ENCODE results near the gene RGS6.

Gene RGS6

DNA sequence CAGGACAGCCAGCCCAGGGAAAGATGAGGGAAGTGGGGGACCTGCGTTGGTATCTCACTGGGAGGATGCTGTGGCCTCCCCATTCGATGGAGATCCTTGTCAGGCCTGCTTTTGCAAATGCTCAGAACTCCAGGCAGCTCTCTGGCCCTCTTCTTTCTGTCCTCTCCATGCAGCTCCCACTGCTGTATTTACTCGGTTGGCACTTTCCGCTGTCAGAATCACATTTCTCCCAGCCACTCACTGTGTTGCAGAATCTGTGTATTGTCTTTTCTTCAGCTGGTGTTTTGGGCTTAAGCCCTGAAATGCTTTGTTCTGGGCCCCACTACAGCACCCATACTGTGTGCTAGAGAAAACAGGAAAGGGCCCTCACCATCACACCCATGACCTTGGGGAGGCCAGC, 401.1 kb downstream of the RGS6 start:
- FAIRE-seq, result no peak

GRCh38 chr14:72336311-72336980, 404.2 kb downstream of the RGS6 start:
- no peak for FAIRE-seq

DNA sequence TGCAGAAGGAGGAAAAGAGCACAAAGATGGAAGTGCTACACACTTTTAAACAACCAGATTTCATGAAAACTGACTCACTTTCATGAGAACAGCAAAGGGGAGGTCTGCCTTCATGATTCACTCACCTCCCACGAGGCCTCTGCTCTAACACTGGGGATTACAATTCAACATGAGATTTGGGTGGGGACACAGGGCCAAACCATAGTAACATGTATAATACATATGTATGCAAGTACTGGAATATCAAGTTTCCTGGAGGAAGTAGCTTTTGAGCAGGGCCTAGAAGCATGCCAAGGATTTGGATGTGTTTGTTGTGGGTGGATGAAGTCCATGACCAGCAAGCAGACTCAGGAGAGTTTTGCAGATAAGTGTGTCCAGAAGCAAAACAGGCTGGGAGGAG, 409.0 kb downstream of the RGS6 start:
- FAIRE-seq, result no peak

GRCh38 chr14:72341686-72342085, 409.5 kb downstream of the RGS6 start:
- FAIRE-seq, result no peak

DNA sequence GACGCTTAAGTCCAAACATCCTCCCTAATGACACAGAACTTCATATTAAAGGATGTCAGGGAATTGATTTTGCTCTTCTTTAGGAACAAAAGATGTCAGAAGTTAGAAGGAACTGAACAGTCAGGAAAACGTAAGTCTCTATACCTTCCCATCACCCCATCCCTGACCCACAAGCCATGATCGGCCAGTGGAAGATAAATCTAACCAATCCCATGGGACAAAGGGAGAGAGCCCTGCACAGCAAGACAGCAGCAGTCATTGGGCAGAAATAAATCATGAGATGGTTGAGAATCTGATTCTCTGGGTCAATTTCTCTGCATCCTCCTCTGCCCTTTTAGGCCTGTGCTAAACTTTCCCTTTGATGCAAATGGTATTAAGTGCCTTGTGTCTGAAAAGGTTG, 414.9 kb downstream of the RGS6 start:
- no peak for FAIRE-seq

DNA sequence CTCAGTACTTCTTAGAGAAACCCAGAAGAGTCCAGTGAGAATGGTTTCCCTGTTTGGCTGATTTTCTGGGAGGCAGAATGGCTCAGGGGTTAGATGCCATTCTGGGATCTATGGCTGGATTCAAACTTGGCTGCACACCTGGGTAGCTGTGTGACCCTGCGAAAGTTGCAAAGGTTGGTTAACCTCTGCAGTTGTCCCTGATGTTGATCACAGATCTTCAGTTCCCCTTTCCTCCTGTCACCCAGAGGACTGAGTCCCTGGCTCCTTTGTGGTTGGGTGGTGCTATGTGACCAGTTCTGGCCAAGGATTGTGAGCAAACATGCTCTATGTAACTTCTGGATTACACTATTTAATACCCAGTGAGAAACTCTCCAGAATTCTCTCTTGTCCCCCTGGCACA, 418.0 kb downstream of the RGS6 start:
- FAIRE-seq, result no peak

DNA sequence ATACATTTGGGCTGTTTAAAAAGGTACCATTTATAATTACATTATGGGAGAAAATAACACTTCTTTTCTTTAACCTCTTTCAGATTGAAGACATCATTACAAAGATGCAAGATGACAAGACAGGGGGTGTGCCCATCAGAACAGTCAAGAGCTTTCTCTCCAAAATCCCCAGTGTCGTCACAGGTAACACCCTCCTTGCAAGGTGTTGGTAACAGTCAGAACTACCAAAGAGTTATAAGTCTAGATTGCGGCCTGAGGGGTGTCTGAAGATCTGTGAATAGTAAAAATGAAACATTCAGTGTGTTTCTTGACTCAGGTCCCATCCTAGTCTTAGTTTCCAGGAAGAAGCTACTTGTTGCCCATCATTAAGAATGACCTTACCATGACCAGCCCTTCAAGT, 419.8 kb downstream of the RGS6 start:
- FAIRE-seq, result no peak

DNA sequence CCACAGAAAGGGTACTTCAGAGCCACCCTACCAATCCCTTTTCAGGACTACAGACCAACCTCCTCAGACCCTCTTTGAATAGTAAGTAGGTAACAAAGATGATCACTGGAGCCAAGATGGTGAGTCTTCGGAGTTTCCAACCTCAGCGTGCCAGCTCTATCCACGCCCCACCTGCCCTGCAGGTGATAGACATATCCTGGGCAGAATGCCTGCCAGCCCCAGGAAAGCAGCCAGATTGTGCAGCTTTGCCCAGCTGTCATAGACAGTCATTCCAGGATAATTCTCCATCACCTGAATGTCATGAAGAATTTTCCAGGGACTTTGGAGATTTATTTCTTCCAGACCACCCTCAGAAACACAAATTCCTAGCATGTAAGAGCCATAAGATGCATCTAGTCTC, 434.4 kb downstream of the RGS6 start:
- FAIRE-seq, result no peak

DNA sequence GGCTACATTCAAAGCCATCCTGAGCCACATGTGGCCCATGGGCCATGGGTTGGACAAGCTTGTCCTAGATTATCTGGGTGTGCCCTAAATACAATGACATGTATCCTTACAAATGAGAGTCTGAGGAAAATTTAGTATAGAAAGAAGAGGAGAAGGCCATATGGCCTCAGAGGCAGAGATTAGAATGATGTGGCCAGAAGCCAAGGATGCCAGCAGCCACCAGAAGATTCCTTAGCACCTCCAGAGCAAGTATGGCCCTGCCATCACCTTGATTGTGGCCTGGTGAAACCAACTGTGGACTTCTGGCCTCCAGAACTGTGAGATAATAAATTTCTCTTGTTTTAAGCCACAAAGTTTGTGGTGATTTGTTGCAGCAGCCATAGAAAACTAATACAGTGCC, 436.9 kb downstream of the RGS6 start:
- FAIRE-seq, result no peak

- no peak for FAIRE-seq
Measured at GRCh38 chr14:72377016-72377415, 444.8 kb downstream of the RGS6 start.

DNA sequence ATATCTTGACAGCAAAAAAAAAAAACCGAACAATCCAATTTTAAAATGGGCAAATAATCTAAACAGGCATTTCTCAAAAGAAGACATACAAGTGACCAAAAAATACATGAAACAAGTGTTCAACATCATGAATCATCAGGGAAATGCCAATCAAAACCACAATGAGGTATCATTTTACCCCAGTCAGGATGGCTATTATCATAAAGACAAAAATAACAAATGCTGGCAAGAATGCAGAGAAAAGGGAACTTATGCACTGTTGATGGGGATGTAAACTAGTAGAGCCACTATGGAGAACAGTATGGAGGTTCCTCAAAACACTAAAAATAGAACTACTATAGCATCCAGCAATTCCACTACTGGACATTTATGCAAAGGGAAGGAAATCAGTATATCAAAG, 448.2 kb downstream of the RGS6 start:
- FAIRE-seq, result no peak

- no peak for FAIRE-seq
Measured at GRCh38 chr14:72383865-72384264, 451.6 kb downstream of the RGS6 start.

DNA sequence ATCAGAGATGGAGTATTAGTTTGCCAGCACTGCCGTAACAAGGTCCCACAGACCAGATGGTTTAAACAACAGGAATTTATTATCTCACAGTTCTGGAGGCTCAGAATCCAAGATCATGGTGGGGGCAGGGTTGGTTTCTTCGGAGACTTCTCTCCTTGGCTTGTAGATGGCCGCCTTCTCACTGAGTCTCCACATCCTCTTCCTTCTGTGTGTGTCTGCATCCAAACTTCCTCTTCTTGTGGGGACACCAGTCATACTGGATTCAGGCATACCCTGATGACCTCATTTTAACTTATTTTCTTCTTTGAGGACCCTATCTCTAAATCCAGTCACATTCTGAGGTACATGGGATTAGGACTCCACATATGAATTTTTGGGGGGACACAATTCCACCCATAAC, 455.5 kb downstream of the RGS6 start:
- no peak for FAIRE-seq

DNA sequence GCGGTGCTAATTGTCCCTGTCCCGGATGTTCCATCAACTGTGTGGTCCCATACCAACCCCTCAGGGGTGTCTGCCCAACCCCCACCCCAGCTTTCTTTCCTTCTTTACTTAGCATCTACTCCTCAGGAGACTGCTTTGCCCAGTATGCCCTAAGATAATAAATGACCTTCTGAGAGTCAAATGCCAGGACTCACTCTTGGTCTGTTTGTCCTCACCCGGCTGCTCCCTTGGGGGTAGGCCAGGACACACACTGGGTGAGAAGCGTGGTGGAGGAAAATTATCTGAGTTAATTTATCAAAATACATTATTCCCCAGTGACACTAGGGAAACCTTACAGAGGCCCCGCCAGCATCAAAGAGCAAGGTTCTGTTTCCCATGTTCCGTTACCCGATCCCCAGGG, 457.0 kb downstream of the RGS6 start:
- no peak for FAIRE-seq

DNA sequence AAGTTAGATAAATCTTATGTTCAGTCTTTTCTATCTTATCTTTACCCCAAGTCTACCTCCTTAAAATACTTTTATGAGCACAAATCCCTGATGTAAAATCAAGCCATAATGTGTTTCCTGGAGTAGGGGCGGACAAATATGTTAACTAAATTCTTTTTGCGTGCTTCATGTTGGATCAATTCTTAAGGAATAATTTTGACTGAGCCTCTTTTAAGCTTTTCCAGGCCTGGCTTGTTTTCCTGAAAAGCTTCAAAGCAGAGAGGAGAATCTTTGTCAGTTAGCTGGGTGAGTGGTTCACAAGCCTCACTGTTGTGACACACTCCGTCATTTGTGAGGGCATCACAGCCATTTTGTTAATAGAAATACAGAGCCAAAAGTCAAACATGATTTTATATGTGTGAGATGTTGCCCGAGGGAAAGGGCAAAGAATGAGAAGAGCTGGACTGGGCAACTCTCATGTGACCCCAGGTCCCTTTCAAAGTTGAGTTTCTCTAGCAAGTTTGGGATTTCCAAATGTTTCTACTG, 468.9 kb downstream of the RGS6 start:
- no peak for FAIRE-seq

- no peak for FAIRE-seq
Measured at GRCh38 chr14:72401632-72402376, 469.6 kb downstream of the RGS6 start.

DNA sequence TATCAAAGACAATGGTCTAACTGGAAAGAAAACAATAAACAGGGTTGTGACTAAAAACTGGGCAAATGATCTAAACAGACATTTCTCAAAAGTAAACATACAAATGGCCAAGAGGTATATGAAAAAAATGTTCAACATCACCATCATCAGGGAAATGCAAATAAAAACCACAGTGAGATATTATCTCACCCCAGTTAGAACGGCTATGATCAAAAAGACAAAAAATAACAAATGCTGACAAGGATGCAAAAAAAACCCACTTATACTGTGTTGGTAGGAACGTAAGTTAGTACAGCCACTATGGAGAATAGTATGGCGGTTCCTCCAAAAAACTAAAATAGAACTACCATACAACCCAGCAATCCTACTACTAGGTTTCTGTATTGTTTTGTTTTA, 470.1 kb downstream of the RGS6 start:
- no peak for FAIRE-seq

DNA sequence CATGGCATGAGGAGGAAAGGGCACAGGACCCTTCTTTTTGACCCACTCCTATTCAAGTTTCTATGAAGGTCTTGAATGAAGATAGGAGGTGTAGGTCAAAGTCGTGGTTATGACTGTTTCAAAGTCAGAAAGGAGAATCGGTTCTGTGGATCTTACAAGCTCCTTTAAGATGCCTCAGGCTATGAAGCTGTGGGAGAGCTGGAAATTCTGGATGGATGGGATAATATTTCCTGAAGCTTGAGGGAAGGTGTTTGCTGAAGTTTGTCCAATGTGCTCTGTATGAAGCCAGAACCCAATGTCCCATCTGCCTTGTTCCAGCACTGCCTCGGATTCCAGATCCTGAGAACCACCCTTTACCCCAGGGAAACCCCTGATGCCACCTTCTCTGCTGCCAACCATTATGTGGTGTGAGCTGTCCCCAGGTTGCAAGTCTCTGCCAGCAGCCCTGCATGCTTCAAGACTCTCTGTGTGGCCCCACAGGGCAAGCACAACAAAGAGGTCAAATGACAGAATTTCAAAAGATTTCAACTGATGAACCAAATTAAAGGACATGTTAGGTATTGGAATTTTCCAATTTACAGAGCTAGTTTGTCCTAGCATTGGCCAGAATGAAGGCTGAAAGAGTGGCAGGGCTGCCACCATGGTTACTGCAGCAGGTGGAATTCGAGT, 472.0 kb downstream of the RGS6 start:
- no peak for FAIRE-seq

DNA sequence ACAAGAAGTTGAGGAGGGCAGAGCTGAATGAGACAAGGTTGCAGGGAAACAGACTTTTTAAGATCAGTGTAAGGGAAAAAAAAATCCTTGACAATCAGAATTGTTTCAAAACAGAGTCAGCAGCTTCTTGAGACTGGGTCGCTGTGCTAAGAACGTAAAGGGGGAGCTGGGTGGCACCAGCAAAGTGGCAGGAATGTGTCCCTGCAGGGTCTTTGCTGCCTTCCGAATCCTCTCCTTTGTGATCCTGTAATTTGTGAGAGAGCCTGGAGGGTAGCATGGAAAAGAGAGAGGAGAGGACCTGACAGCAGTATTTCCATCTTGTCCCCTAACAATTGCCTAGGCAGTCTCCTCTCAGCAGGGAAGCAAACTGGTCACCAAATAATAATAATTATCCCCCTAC, 472.8 kb downstream of the RGS6 start:
- FAIRE-seq, result no peak

DNA sequence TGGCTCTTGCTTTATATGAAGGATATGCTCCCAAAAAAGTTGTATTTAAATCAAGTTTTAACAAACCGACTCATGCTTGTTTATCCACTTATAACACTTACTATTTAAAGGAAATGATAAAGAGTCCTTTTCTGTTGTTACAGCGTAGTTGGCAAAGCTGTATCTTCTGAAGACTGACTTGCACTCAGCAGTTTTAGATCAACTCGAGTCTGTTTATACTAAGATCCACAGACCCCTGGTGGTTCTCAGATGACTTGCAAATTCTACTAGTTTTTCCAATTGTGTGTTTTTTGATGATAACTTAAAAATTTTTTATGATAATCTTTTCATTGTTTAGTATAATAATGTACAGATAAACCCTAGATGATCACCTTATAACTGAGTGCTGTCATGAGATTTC, 475.8 kb downstream of the RGS6 start:
- no peak for FAIRE-seq

- no peak for FAIRE-seq
Measured at GRCh38 chr14:72409047-72409446, 476.8 kb downstream of the RGS6 start.

- no peak for FAIRE-seq
Measured at GRCh38 chr14:72416081-72416849, 484.0 kb downstream of the RGS6 start.

- FAIRE-seq, result no peak
Measured at GRCh38 chr14:72416892-72417291, 484.7 kb downstream of the RGS6 start.
